GM12873 (cell line): ENCODE data around the gene GALNTL6.

ENCODE experiments used
- TF ChIP-seq, protein P1 (sequence below): IDR thresholded peaks from 2 replicates; pipeline ENCODE4 v1.5.1; 2012; ENCODE audit warnings: low read depth, mild to moderate bottlenecking, moderate library complexity, low read length, control low read depth; ENCODE audit not compliant: insufficient read depth; ENCODE audit errors: missing control alignments

GALNTL6 gene

GRCh38 chr4:171812665-171813525, at the start of gene GALNTL6:
GALNTL6 (plus strand) TSS chr4:171813404.
- TF ChIP-seq, protein P1, sequence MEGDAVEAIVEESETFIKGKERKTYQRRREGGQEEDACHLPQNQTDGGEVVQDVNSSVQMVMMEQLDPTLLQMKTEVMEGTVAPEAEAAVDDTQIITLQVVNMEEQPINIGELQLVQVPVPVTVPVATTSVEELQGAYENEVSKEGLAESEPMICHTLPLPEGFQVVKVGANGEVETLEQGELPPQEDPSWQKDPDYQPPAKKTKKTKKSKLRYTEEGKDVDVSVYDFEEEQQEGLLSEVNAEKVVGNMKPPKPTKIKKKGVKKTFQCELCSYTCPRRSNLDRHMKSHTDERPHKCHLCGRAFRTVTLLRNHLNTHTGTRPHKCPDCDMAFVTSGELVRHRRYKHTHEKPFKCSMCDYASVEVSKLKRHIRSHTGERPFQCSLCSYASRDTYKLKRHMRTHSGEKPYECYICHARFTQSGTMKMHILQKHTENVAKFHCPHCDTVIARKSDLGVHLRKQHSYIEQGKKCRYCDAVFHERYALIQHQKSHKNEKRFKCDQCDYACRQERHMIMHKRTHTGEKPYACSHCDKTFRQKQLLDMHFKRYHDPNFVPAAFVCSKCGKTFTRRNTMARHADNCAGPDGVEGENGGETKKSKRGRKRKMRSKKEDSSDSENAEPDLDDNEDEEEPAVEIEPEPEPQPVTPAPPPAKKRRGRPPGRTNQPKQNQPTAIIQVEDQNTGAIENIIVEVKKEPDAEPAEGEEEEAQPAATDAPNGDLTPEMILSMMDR = no peak

- TF ChIP-seq, protein P1 = no peak
Measured at GRCh38 chr4:171765514-171765913, 47.7 kb upstream of the GALNTL6 start.

DNA sequence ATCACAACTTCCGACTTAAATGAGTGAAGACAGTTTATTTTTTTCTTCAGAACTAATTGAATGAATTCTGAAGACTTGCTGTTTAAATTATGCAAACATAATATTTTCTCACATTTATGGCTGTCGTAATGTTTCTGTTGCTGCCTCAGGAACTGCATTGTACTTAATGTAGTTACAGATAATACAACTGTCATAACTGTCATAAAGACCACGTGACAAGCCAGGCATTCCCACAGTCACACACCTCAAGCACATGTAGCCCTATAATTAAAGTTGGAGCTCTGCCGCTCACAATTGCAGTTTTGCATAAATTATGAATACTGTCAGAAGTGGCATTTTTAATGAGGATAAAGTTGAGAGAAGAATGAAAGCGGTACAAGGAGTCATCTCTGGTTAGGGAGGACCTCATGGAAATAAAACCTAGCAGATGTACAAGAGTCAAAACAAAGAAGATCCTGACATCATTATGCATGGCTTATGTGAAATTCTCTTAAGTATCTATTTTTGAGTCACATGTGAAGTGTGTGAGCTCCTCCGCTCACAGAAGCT, 38.5 kb upstream of the GALNTL6 start:
- TF ChIP-seq, protein P1 = no peak

DNA sequence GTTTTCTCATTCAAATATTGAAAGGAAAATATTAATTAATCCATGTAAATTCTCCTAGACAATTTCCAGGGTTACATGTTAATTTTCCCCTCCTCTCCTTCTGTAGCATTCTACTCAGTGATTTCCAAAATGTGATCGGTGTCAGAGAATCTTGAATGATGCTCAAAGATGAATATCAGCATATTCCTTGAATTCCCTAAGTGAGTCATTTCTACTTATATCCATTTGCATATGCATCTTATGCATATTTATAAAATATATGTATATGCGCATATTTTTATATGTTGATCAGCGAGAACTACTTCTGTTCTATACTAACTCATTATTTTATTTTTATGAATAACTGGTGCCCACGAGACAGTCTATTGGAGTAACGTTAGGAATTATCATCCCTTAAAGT, 33.9 kb upstream of the GALNTL6 start:
- TF ChIP-seq, protein P1 = no peak

DNA sequence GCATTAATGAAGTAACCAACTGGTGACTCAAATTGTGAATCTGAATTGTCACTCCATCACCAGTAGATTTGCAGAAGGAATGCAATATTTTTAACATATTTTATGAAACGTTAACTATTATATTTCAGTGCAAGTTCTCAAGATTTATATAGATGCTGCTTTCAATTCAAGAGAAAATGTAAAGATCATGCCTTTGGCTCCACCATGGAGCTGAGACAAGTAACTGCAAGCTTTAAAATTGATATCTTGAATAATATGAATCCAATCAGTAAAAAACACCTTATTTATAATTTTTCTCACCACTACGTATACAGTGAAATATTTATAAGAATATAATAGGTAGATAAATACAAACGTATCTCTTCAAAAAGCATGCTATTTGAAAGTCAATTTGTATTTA, 27.8 kb upstream of the GALNTL6 start:
- TF ChIP-seq, protein P1 = peak; percentile 22

DNA sequence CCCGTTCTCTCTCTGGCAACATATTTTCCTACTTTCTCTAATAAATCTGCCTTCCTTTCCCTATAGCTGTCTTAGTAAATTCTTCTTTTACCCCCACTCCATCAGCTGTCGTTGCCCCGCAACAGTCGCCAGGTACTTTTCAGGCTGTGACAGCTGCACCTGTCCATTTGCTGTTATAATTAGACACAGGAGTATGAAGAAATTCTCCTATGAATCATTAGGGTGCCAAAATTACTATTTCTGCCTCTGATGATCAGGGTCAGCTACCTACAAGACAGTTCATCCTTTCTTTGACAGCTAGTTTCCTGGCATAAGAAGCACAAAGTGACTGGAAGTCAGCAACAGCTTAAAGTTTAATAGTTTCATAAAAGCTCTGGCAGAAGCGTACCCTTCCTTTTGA, 19.5 kb upstream of the GALNTL6 start:
- TF ChIP-seq, protein P1 = no peak

DNA sequence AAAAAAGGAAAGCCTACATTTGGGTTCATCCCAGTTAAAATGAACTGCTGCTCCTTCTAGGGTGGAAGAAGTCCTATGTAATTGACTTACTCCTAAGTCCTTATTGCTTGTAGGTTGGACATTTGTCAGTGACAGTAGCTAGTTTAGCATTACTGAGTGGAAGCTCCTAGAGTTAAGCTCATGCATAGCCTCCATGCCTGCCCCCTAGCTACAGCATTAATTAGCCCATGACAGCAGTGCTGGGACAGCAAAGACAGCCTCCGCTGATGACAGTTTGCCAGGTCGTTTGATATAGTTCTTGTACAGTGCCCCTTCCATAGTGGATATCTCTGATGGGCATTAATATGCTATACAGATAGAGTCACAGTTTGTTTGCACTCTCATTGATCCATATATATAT, 18.7 kb upstream of the GALNTL6 start:
- TF ChIP-seq, protein P1 = no peak
